Left ventricle myocardium inferior (tissue), 1 donor: Measurements from ENCODE around the gene ACAP1. TPM values are rescaled to one million over a fixed set of nuclear protein-coding genes. Genes with fewer than 3 reads are reported as not detected.

ENCODE experiments used
- DNase-seq: peaks from one replicate; pipeline ENCODE4 v3.0.0-alpha.2; 2020
- H3K27ac ChIP-seq: fragments of 200-600 bp; replicated peaks from 2 replicates; pipeline ENCODE4 v1.8.0; 2021
- H3K27me3 ChIP-seq: fragments of 200-600 bp; 2 replicates; pipeline ENCODE4 v1.8.0; 2021; ENCODE audit warnings: low read depth
- H3K36me3 ChIP-seq: fragments of 200-600 bp; 2 replicates; pipeline ENCODE4 v1.8.0; 2021
- H3K4me1 ChIP-seq: fragments of 200-600 bp; 2 replicates; pipeline ENCODE4 v1.8.0; 2021
- H3K4me3 ChIP-seq: fragments of 200-600 bp; 2 replicates; pipeline ENCODE4 v1.8.0; 2021; ENCODE audit warnings: mild to moderate bottlenecking, moderate library complexity
- H3K9me3 ChIP-seq: fragments of 200-600 bp; replicated peaks from 2 replicates; pipeline ENCODE4 v1.8.0; 2021
- intact Hi-C: fragments of 100-400 bp; cut with micrococcal nuclease; formaldehyde crosslinking; loops from one replicate; pipeline ENCODE4 v1.11.0; 2022
- total RNA-seq: library from RNA; stranded (reverse); fragmentation: NEBNext Ultra II Directional; extraction: Animal tissue kit (Norgen Biotek cat#: 25700); gene quantifications from one replicate; pipeline ENCODE4 v1.2.1, GENCODE V29; 2021
- TF ChIP-seq, protein P1 (sequence below): fragments of 200-600 bp; IDR thresholded peaks from 2 replicates; pipeline ENCODE4 v1.8.0; 2021; ENCODE audit warnings: antibody characterized with exemption, mild to moderate bottlenecking, borderline replicate concordance
- donor health status: DM: no; HTN: yes; CAD: no; lungs with severe emphysema.

The ACAP1 gene
- total RNA-seq, 1 donor from 2014 or later = 13.4 TPM

DNA sequence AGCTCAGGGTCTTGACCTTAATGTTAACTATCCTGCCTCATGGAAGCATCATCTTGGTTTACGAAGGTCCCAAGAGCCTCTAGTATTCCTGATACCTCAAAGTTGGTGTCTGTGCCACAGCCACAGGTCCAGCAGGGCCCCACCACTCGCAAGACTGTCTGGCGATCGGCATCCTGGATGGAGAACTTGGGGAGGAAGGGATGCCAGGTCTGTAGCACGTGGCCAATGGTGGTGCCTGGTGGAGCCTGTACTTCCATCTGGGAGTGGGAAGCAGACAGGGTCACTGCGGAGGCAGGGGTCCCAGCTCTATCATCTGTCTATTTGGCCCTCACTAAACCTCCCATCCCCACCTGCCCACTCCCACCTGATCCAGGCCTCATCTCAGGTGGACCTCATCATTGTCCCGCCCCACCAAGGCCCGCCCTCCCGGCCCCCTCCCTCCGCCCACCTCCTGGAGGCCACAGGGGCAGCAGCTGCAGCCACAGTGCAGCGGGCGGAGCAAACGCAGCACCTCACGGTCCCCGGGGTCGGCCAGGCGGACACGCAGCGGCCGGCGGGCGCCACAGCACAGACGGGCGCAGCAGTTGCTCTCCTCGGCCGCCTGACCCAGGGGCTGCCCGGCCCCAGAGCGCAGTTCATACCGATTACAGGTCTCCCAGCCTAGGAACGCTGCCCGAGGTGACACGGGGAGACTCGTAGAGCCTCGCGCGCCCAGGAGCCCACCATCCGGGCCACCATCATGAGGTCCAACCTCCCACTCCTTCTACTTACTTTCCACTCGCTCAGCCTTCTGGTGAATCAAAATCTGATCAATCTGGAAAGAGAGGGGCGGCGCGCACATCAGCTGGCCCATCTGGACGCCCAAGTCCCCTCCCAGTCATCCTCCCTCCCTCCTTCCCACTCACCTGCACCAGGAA, 56.6 kb downstream of the ACAP1 start:
- Histone ChIP-seq H3K9me3 (no peaks in the 10 kb centered on the region), H3K36me3 (peaks cover 42% of the 10 kb centered on the region), H3K4me1 (peaks cover 43% of the 10 kb centered on the region), H3K4me3 (peak overlapping the region; percentile 80), H3K27me3 (no peaks in the 10 kb centered on the region), H3K27ac (peak overlapping the region; percentile 96)
- TF ChIP-seq, protein P1, sequence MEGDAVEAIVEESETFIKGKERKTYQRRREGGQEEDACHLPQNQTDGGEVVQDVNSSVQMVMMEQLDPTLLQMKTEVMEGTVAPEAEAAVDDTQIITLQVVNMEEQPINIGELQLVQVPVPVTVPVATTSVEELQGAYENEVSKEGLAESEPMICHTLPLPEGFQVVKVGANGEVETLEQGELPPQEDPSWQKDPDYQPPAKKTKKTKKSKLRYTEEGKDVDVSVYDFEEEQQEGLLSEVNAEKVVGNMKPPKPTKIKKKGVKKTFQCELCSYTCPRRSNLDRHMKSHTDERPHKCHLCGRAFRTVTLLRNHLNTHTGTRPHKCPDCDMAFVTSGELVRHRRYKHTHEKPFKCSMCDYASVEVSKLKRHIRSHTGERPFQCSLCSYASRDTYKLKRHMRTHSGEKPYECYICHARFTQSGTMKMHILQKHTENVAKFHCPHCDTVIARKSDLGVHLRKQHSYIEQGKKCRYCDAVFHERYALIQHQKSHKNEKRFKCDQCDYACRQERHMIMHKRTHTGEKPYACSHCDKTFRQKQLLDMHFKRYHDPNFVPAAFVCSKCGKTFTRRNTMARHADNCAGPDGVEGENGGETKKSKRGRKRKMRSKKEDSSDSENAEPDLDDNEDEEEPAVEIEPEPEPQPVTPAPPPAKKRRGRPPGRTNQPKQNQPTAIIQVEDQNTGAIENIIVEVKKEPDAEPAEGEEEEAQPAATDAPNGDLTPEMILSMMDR = no peak
- intact Hi-C loops = no loop called here
- DNase-seq = no peak

DNA sequence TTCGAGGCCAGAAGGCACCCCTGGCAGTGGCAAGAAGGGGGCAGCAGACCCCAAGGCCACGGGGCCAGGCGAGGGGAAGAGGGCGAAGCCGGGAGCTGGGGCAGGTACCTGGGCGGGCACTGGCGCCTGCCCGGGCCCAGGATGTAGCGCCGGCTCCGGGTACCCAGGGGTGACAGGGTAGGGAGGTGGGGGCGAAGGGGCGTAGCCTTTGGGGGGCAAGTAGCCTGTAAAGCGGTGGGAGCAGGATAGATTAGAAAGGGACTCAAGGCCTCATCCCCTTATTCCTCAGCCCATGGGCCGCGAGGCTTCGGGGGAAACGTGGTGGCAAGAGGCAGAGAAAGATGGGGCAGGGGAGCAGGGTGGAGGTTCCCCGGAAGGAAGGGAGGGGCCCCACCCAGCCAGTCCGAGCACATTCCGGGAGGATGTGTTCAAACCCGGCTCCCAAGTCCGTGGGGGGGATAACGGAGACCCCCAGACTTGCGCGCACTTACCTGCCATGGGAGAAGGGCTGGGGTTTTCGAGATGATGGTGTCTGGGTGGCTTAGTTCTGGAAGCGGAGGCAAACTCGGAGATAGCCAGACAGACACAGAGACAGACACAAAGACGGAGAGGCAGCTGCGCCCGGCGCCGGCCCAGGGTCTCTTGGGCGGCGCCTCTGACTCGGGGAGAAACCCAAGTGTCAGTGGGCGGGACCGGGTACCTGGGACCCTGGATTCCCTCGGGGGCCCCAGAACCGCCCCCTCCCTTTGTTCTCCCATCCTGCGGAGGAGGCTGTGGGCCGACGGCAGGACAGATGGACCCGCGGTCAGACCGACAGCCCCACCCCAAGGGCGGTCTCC, 57.5 kb downstream of the ACAP1 start:
- DNase-seq = peak; percentile 33
- peak overlapping the region; percentile 96 for H3K27ac ChIP-seq
- H3K9me3 ChIP-seq = no peaks in the 10 kb centered on the region
- H3K36me3 ChIP-seq = peaks cover 33% of the 10 kb centered on the region
- TF ChIP-seq, protein P1 = no peak
- intact Hi-C loops = no loop called here
- peak overlapping the region; percentile 80 for H3K4me3 ChIP-seq
- H3K4me1 ChIP-seq = peaks cover 43% of the 10 kb centered on the region
- no peaks in the 10 kb centered on the region for H3K27me3 ChIP-seq

DNA sequence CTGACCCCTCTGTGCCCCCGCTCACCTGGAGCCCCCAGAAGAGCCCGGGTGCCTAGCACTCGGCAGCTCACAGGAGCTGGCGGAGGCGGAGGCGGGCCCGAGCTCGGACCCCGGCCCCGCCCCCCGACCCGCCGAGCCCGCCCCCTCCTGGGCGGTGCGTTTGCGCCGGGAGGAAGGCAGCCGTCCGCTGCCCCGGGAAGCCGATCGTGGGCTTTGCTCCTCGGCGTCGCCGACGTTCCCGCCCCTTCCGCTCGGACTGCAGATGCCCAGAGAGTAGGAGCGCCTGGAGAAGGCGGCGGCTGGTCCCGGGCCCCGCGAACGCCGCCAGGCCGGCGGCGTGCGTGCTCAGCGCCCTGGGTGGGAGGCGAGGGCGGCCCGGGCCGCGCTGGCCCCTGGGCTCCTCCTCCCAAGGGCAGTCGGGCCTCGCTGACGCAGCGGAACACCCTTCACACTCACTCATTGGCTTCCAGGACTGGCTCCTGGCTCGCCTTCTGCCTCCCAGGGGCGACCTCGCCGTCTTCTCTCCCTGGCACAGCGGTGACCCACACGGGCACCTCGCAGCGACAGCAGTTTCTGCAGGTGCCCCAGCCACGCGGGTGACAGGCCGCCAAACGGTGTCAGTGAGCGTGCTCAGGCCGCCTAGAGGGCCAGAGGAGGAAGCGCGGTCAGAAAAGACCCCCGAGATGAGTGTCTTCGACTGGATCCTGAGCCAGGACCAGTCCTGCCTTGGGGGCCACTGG, 58.3 kb downstream of the ACAP1 start, which contains the start of gene PLSCR3:
PLSCR3 (minus strand) TSS at position 74 of the 740 bp plus-strand sequence. CDS start 415 bp downstream, outside the sequence.
- Histone ChIP-seq H3K27me3 (no peaks in the 10 kb centered on the region), H3K27ac (peak within 1 kb of the TSS; percentile 96), H3K4me1 (peaks cover 43% of the 10 kb centered on the region), H3K4me3 (peak within 1 kb of the TSS; percentile 80), H3K9me3 (no peaks in the 10 kb centered on the region), H3K36me3 (peaks cover 25% of the 10 kb centered on the region)
- intact Hi-C loops = no loop called here
- TF ChIP-seq, protein P1 = peak; percentile 52
- peak; percentile 91 for DNase-seq

DNA sequence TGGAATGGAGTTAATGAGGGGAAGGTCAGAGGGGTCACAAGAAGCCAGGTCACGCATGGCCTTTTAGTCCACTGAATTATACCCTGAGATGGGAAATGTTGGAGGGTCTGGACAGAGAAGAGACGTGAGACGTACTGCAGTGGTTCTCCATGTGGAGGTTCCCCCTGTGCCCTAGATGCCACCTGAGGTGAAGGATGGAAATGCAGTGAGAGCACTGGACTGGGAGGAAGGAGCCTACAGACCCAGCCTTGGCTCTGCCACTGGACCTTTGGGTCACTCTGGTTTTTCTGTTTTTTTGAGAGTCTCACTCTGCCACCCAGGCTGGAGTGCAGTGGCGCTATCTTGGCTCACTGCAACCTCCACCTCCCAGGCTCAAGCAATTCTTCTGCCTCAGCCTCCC, 59.8 kb downstream of the ACAP1 start:
- peaks cover 34% of the 10 kb centered on the region for H3K4me1 ChIP-seq
- intact Hi-C loops = no loop called here
- no peaks in the 10 kb centered on the region for H3K9me3 ChIP-seq
- DNase-seq = no peak
- no peaks in the 10 kb centered on the region for H3K27me3 ChIP-seq
- TF ChIP-seq, protein P1 = no peak
- no peak overlapping the region for H3K4me3 ChIP-seq
- H3K36me3 ChIP-seq = peaks cover 12% of the 10 kb centered on the region
- H3K27ac ChIP-seq = no peak overlapping the region

DNA sequence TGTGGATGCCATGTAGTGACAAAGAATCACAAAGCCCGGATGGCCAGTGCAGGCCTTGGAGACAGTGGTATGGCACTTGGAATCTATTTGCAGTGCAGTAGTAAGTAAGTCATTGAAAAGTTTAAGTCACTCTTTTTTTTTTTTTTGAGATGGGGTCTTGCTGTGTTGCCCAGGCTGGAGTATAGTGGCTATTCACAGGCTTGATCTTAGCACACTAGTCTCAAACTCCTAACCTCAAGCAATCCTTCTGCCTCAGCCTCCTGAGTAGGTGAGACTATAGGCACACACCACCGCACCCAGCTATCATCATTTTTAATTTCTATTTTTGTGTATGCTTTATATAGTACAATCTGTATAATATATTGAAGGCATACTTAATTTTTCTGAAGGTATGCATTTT, 62.3 kb downstream of the ACAP1 start:
- intact Hi-C loops = no loop called here
- no peaks in the 10 kb centered on the region for H3K27me3 ChIP-seq

More for the DNA sequence above, 62.3 kb downstream of the ACAP1 start:
- Histone ChIP-seq H3K4me3 (no peak overlapping the region), H3K27ac (no peak overlapping the region), H3K4me1 (peaks cover 39% of the 10 kb centered on the region), H3K9me3 (no peaks in the 10 kb centered on the region), H3K36me3 (no peaks in the 10 kb centered on the region)
- TF ChIP-seq, protein P1 = no peak
- DNase-seq = no peak
